Common myeloid progenitor, CD34-positive (primary cell): Measurements from ENCODE around the gene DNAJB7.

ENCODE experiments used
- CTCF ChIA-PET: fragments of 350-600 bp; sonication (Branson Sonifier 250); formaldehyde crosslinking; loops from one replicate; lab custom pipeline; 2021; ENCODE audit warnings: antibody characterized with exemption; lab: Charles Lee
- POLR2A ChIA-PET: fragments of 350-600 bp; sonication (Branson Sonifier 250); formaldehyde crosslinking; loops from one replicate; lab custom pipeline; 2021; ENCODE audit warnings: antibody characterized with exemption; lab: Charles Lee
- DNase-seq, 3 donors: peaks; one replicate each; pipeline versions ENCODE4 v3.0.0 to v3.0.0-alpha.2; 2013
- H3K27ac ChIP-seq, 2 experiments: 1 replicate in 1 of 2; 2 replicates in 1 of 2; pipeline ENCODE4 v1.7.0; 2013; ENCODE audit warnings: inconsistent platforms in 2 of 2, low read length in 2 of 2, mild to moderate bottlenecking in 2 of 2, low read depth in 1 of 2, moderate library complexity in 1 of 2; ENCODE audit not compliant: severe bottlenecking in 2 of 2, insufficient read depth in 1 of 2, poor library complexity in 1 of 2
- H3K27me3 ChIP-seq, 5 experiments: replicated peaks in 2 of 5; 1 replicate in 3 of 5; 2 replicates in 2 of 5; pipeline versions ENCODE4 v1.6.1 to v1.7.0; 2013; ENCODE audit warnings: low read length in 4 of 5, mild to moderate bottlenecking in 2 of 5, moderate library complexity in 2 of 5, inconsistent platforms in 1 of 5; ENCODE audit not compliant: insufficient read depth in 5 of 5, control insufficient read depth in 4 of 5
- H3K36me3 ChIP-seq, 4 experiments: 1 replicate in 2 of 4; 2 replicates in 2 of 4; pipeline versions ENCODE4 v1.6.1 to v1.7.0; 2013; ENCODE audit warnings: low read length in 3 of 4, control low read depth in 1 of 4, mild to moderate bottlenecking in 1 of 4; ENCODE audit not compliant: control insufficient read depth in 4 of 4, insufficient read depth in 4 of 4
- H3K4me1 ChIP-seq, 4 experiments: 1 replicate in 3 of 4; 2 replicates in 1 of 4; pipeline versions ENCODE4 v1.6.1 to v1.7.1; 2013; ENCODE audit warnings: low read length in 3 of 4, mild to moderate bottlenecking in 3 of 4, control low read depth in 1 of 4, inconsistent platforms in 1 of 4, moderate library complexity in 1 of 4; ENCODE audit not compliant: control insufficient read depth in 4 of 4, insufficient read depth in 4 of 4; ENCODE audit errors: control extremely low read depth in 1 of 4
- H3K4me3 ChIP-seq, 7 experiments: 1 replicate in 4 of 7; 2 replicates in 3 of 7; pipeline versions ENCODE4 v1.5.1 to v1.7.0; 2013; ENCODE audit warnings: mild to moderate bottlenecking in 7 of 7, low read length in 6 of 7, moderate library complexity in 6 of 7, inconsistent platforms in 2 of 7, low read depth in 2 of 7, control low read depth in 1 of 7; ENCODE audit not compliant: insufficient read depth in 4 of 7, control insufficient read depth in 1 of 7; ENCODE audit errors: extremely low read depth in 1 of 7
- H3K9me3 ChIP-seq, 5 experiments: 1 replicate in 4 of 5; 2 replicates in 1 of 5; pipeline versions ENCODE4 v1.6.1 to v1.7.1; 2013; ENCODE audit warnings: low read length in 4 of 5, mild to moderate bottlenecking in 2 of 5, inconsistent platforms in 1 of 5, low read depth in 1 of 5, moderate library complexity in 1 of 5; ENCODE audit not compliant: control insufficient read depth in 4 of 5, insufficient read depth in 2 of 5; ENCODE audit errors: control extremely low read depth in 1 of 5

DNAJB7 gene

GRCh38 chr22:40813912-40814315, 48.0 kb downstream of the DNAJB7 start:
- DNase-seq: peak; percentile 36 to 86 (median 55)
- peaks cover 6 to 22% (median 20%) of the 10 kb centered on the region in 4 experiments for H3K4me1 ChIP-seq
- no peaks in the 10 kb centered on the region for H3K27me3 ChIP-seq
- H3K27ac ChIP-seq: no peak overlapping the region
- POLR2A ChIA-PET: no interaction called here
- H3K4me3 ChIP-seq: no peak overlapping the region
- no peaks in the 10 kb centered on the region for H3K9me3 ChIP-seq
- peaks cover 0 to 15% (median 3%) of the 10 kb centered on the region in 4 experiments for H3K36me3 ChIP-seq
- CTCF ChIA-PET: interaction anchor here (1.0 to 1.1 kb wide), 2 partner anchors 9 to 85 kb away, joined by 3 read pairs; no protein-coding TSS in a partner anchor
